Peyer's patch (tissue), 4 donors: ENCODE data around the gene SPTAN1.

Experiments
- POLR2A ChIP-seq, 2 donors: fragments of 450-650 bp; IDR thresholded peaks; one replicate each; pipeline ENCODE4 v1.5.1; 2017; ENCODE audit warnings: antibody characterized with exemption in 2 of 2, mild to moderate bottlenecking in 2 of 2, moderate library complexity in 2 of 2
- TF ChIP-seq, protein P1 (sequence below), 6 experiments: fragments of 450-650 bp in 4 of 6; fragments of 200-600 bp in 2 of 6; sonication (generic) in 1 of 6; IDR thresholded peaks; one replicate each; pipeline ENCODE4 v1.5.1; 2017 to 2019; ENCODE audit warnings: antibody characterized with exemption in 6 of 6, mild to moderate bottlenecking in 3 of 6, moderate library complexity in 1 of 6

DNA sequence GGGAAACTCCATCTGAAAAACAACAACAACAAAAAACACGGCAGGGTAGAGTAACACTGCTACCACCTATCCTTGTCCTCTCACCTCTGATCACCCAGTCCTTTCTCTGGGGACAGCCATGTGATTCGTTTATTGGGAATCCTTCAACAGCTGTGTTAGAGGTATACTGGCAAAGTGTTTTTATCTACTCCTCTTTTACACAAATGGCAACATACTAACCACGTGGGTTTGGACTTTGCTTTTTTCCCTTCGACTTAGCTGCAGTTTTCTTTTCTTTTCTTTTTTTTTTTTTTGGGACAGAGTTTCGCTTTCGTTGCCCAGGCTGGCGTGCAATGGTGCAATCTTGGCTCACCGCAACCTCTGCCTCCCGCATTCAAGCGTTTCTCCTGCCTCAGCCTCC lies 125.4 kb downstream of the SPTAN1 start:
- TF ChIP-seq, protein P1, sequence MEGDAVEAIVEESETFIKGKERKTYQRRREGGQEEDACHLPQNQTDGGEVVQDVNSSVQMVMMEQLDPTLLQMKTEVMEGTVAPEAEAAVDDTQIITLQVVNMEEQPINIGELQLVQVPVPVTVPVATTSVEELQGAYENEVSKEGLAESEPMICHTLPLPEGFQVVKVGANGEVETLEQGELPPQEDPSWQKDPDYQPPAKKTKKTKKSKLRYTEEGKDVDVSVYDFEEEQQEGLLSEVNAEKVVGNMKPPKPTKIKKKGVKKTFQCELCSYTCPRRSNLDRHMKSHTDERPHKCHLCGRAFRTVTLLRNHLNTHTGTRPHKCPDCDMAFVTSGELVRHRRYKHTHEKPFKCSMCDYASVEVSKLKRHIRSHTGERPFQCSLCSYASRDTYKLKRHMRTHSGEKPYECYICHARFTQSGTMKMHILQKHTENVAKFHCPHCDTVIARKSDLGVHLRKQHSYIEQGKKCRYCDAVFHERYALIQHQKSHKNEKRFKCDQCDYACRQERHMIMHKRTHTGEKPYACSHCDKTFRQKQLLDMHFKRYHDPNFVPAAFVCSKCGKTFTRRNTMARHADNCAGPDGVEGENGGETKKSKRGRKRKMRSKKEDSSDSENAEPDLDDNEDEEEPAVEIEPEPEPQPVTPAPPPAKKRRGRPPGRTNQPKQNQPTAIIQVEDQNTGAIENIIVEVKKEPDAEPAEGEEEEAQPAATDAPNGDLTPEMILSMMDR (IDR thresholded peaks at IDR 0.05) = no peak
- TF ChIP-seq POLR2A (IDR thresholded peaks at IDR 0.05) = no peak
